ENCODE measurements around the gene TARS1.

Gene TARS1

GRCh38 chr5:33474931-33475499 lies 34.2 kb downstream of the TARS1 start:
- TF ChIP-seq TCF12 (IDR thresholded peaks at IDR 0.05; ENCODE audit: low read depth) (no peak), RAD21 (IDR thresholded peaks at IDR 0.05; ENCODE audit: low read depth) (no peak), YY1 (IDR thresholded peaks at IDR 0.05; ENCODE audit: low read depth) (no peak), USF1 (IDR thresholded peaks at IDR 0.05) (no peak), EGR1 (IDR thresholded peaks at IDR 0.05) (no peak), MAX (IDR thresholded peaks at IDR 0.05) (no peak), FOXM1 (IDR thresholded peaks at IDR 0.05; ENCODE audit: borderline replicate concordance, low read depth) (no peak), CREB1 (IDR thresholded peaks at IDR 0.05; ENCODE audit: low read depth) (no peak), NFIC (IDR thresholded peaks at IDR 0.05) (no peak), TAF1 (IDR thresholded peaks at IDR 0.05; ENCODE audit: low read depth) (no peak), EP300 (IDR thresholded peaks at IDR 0.05; ENCODE audit: borderline replicate concordance) (no peak), REST (IDR thresholded peaks at IDR 0.05; ENCODE audit: low read depth) (no peak), TEAD4 (IDR thresholded peaks at IDR 0.05) (no peak), CEBPB (IDR thresholded peaks at IDR 0.05) (no peak), ZBTB7A (IDR thresholded peaks at IDR 0.05; ENCODE audit: low read depth) (no peak)

- no peak for TF ChIP-seq ZBTB7A (IDR thresholded peaks at IDR 0.05; ENCODE audit: low read depth)
- TF ChIP-seq RAD21 (IDR thresholded peaks at IDR 0.05; ENCODE audit: low read depth), result no peak
- no peak for TF ChIP-seq CREB1 (IDR thresholded peaks at IDR 0.05; ENCODE audit: low read depth)
- no peak for TF ChIP-seq CEBPB (IDR thresholded peaks at IDR 0.05)
- no peak for TF ChIP-seq TEAD4 (IDR thresholded peaks at IDR 0.05)
- no peak for TF ChIP-seq TCF12 (IDR thresholded peaks at IDR 0.05; ENCODE audit: low read depth)
- TF ChIP-seq USF1 (IDR thresholded peaks at IDR 0.05), result no peak
- TF ChIP-seq EP300 (IDR thresholded peaks at IDR 0.05; ENCODE audit: borderline replicate concordance), result no peak
- TF ChIP-seq EGR1 (IDR thresholded peaks at IDR 0.05), result no peak
- no peak for TF ChIP-seq REST (IDR thresholded peaks at IDR 0.05; ENCODE audit: low read depth)
- TF ChIP-seq NFIC (IDR thresholded peaks at IDR 0.05), result no peak
- TF ChIP-seq TAF1 (IDR thresholded peaks at IDR 0.05; ENCODE audit: low read depth), result no peak
- TF ChIP-seq YY1 (IDR thresholded peaks at IDR 0.05; ENCODE audit: low read depth), result no peak
- no peak for TF ChIP-seq FOXM1 (IDR thresholded peaks at IDR 0.05; ENCODE audit: borderline replicate concordance, low read depth)
- TF ChIP-seq MAX (IDR thresholded peaks at IDR 0.05), result no peak
Observed at GRCh38 chr5:33475706-33476105, 34.9 kb downstream of the TARS1 start.

GRCh38 chr5:33476992-33477391 lies 36.2 kb downstream of the TARS1 start:
- TF ChIP-seq CEBPB (IDR thresholded peaks at IDR 0.05) (no peak), NFIC (IDR thresholded peaks at IDR 0.05) (no peak), USF1 (IDR thresholded peaks at IDR 0.05) (no peak), ZBTB7A (IDR thresholded peaks at IDR 0.05; ENCODE audit: low read depth) (no peak), FOXM1 (IDR thresholded peaks at IDR 0.05; ENCODE audit: borderline replicate concordance, low read depth) (no peak)

GRCh38 chr5:33477816-33478215 lies 37.1 kb downstream of the TARS1 start:
- no peak for TF ChIP-seq CREB1 (IDR thresholded peaks at IDR 0.05; ENCODE audit: low read depth)
- TF ChIP-seq REST (IDR thresholded peaks at IDR 0.05; ENCODE audit: low read depth), result no peak
- no peak for TF ChIP-seq NFIC (IDR thresholded peaks at IDR 0.05)
- no peak for TF ChIP-seq FOXM1 (IDR thresholded peaks at IDR 0.05; ENCODE audit: borderline replicate concordance, low read depth)
- no peak for TF ChIP-seq EGR1 (IDR thresholded peaks at IDR 0.05)
- TF ChIP-seq YY1 (IDR thresholded peaks at IDR 0.05; ENCODE audit: low read depth), result no peak
- TF ChIP-seq CEBPB (IDR thresholded peaks at IDR 0.05), result no peak
- no peak for TF ChIP-seq TEAD4 (IDR thresholded peaks at IDR 0.05)
- TF ChIP-seq TAF1 (IDR thresholded peaks at IDR 0.05; ENCODE audit: low read depth), result no peak
- TF ChIP-seq EP300 (IDR thresholded peaks at IDR 0.05; ENCODE audit: borderline replicate concordance), result no peak
- TF ChIP-seq RAD21 (IDR thresholded peaks at IDR 0.05; ENCODE audit: low read depth), result no peak
- TF ChIP-seq ZBTB7A (IDR thresholded peaks at IDR 0.05; ENCODE audit: low read depth), result no peak
- TF ChIP-seq TCF12 (IDR thresholded peaks at IDR 0.05; ENCODE audit: low read depth), result no peak
- no peak for TF ChIP-seq MAX (IDR thresholded peaks at IDR 0.05)
- no peak for TF ChIP-seq USF1 (IDR thresholded peaks at IDR 0.05)
